PC-3 (cell line): ENCODE data around the gene DOCK4. TPM values are rescaled to one million over a fixed set of nuclear protein-coding genes. Genes with fewer than 3 reads are reported as not detected.

Experiments
- ATAC-seq: fragments of 200-7000 bp; cut with Tn5 transposase; 2 replicates; pipeline ENCODE4 v1.9.1; 2020; ENCODE audit warnings: mild to moderate bottlenecking, moderate library complexity
- BruUV-seq: library from RNA; stranded (reverse); fragments of 400-500 nt; replicated peaks from 2 replicates; lab custom pipeline; 2021; lab: Mats Ljungman, UMichigan
- CTCF ChIA-PET: fragments of 300-600 bp; sonication (Branson Sonifier 250); formaldehyde crosslinking; loops from one replicate; lab custom pipeline; 2022; ENCODE audit warnings: antibody characterized with exemption; lab: Charles Lee
- POLR2A ChIA-PET: fragments of 300-600 bp; sonication (Branson Sonifier 250); formaldehyde crosslinking; loops from one replicate; lab custom pipeline; 2022; ENCODE audit warnings: antibody characterized with exemption; ENCODE audit not compliant: unreplicated experiment; lab: Charles Lee
- DNase-seq: peaks from one replicate; pipeline ENCODE4 v3.0.0-alpha.2; 2015
- H2AFZ ChIP-seq: fragments of 300-600 bp; sonication (generic); 2 replicates; pipeline ENCODE4 v1.6.0; 2016; ENCODE audit warnings: antibody characterized with exemption, low read length
- H3F3A ChIP-seq: fragments of 300-600 bp; sonication (generic); one replicate; pipeline ENCODE4 v1.6.0; 2017; ENCODE audit warnings: antibody characterized with exemption, low read length, control low read depth, mild to moderate bottlenecking; ENCODE audit not compliant: unreplicated experiment
- H3K27ac ChIP-seq: fragments of 300-600 bp; sonication (generic); 2 replicates; pipeline ENCODE4 v1.5.1; 2016; ENCODE audit warnings: mild to moderate bottlenecking, low read length
- H3K27me3 ChIP-seq: fragments of 300-600 bp; sonication (generic); 2 replicates; pipeline ENCODE4 v1.6.1; 2016; ENCODE audit warnings: low read length, mixed read lengths
- H3K36me3 ChIP-seq: fragments of 300-600 bp; sonication (generic); 2 replicates; pipeline ENCODE4 v1.6.1; 2016; ENCODE audit warnings: low read depth, mixed run types, low read length, mixed read lengths
- H3K4me1 ChIP-seq: fragments of 300-600 bp; sonication (generic); 2 replicates; pipeline ENCODE4 v1.5.1; 2016; ENCODE audit warnings: low read length; ENCODE audit not compliant: insufficient read depth
- H3K4me2 ChIP-seq: fragments of 300-600 bp; sonication (generic); 2 replicates; pipeline ENCODE4 v1.6.0; 2016; ENCODE audit warnings: low read length
- H3K4me3 ChIP-seq: fragments of 300-600 bp; sonication (generic); 2 replicates; pipeline ENCODE4 v1.5.1; 2016; ENCODE audit warnings: mild to moderate bottlenecking, low read length, mixed read lengths
- H3K79me2 ChIP-seq: fragments of 300-600 bp; sonication (generic); 2 replicates; pipeline ENCODE4 v1.6.1; 2017; ENCODE audit warnings: low read length, mixed read lengths
- H3K9ac ChIP-seq: fragments of 300-600 bp; sonication (generic); 2 replicates; pipeline ENCODE4 v1.6.0; 2016; ENCODE audit warnings: mild to moderate bottlenecking, low read length
- H3K9me2 ChIP-seq: fragments of 300-600 bp; sonication (generic); replicated peaks from 2 replicates; pipeline ENCODE4 v1.6.1; 2016; ENCODE audit warnings: mixed run types, low read length, mixed read lengths
- H3K9me3 ChIP-seq: fragments of 300-600 bp; sonication (generic); 2 replicates; pipeline ENCODE4 v1.6.1; 2016; ENCODE audit warnings: low read length, mixed read lengths
- H4K20me1 ChIP-seq: fragments of 300-600 bp; sonication (generic); 2 replicates; pipeline ENCODE4 v1.6.1; 2016; ENCODE audit warnings: low read length, mixed read lengths
- CTCF ChIP-seq: fragments of 300-600 bp; sonication (generic); conservative IDR thresholded peaks from 2 replicates; pipeline ENCODE4 v1.5.1; 2017; ENCODE audit warnings: antibody characterized with exemption, low read depth, mild to moderate bottlenecking, low read length
- EZH2 ChIP-seq: fragments of 300-600 bp; sonication (generic); IDR thresholded peaks from one replicate; pipeline ENCODE4 v1.6.1; 2017; ENCODE audit warnings: antibody characterized with exemption, mild to moderate bottlenecking, low read length; ENCODE audit not compliant: unreplicated experiment
- EZH2phosphoT487 ChIP-seq: fragments of 300-600 bp; sonication (generic); IDR thresholded peaks from 2 replicates; pipeline ENCODE4 v1.6.1; 2018; ENCODE audit warnings: mild to moderate bottlenecking, antibody characterized with exemption, low read length, borderline replicate concordance
- intact Hi-C: fragments of 100-400 bp; cut with micrococcal nuclease; formaldehyde crosslinking; loops from 2 replicates; pipeline ENCODE4 v1.9.0; 2023
- total RNA-seq: library from RNA; depleted of rRNA; stranded (reverse); fragments of >200 nt; gene quantifications from 2 replicates; pipeline ENCODE4 v1.2.3, GENCODE V29; 2014

Gene DOCK4
- total RNA-seq, 1 experiment from 2014 or later = 25.4 TPM

DNA sequence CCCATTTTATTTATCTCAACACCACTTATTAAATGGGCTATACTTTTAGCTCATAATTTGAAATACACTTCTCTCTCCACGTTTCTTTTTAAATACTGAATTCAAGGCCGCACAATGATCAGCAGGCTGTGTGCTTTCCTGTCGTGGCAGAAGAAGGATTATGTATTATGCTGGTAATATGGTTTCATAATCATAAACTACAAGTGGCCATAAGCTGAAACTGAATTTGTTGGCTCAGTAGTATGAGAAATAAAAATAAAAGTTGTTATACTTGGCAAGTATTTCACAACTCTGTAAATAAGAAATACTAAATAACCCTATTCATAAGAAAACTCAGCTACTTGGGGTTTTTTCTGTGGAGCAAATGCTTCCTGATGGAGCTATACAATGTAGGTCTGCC lies 313.6 kb downstream of the DOCK4 start:
- CTCF ChIA-PET = no interaction called here
- H3K9me3 ChIP-seq = no peaks in the 10 kb centered on the region
- H3K4me1 ChIP-seq = no peaks in the 10 kb centered on the region
- ATAC-seq (0 out of 2 replicates have a peak, but pooled peaks have one; percentile 20), DNase-seq (no peak)
- no peak overlapping the region for H3K27ac ChIP-seq
- POLR2A ChIA-PET = no interaction called here
- no peaks in the 10 kb centered on the region for H3K9me2 ChIP-seq
- no peak overlapping the region for H2AFZ ChIP-seq
- TF ChIP-seq CTCF = no peak
- no peak for TF ChIP-seq EZH2
- TF ChIP-seq EZH2phosphoT487 = no peak
- no peaks in the 10 kb centered on the region for H3K27me3 ChIP-seq
- no peak overlapping the region for H3K4me3 ChIP-seq
- intact Hi-C loops = no loop called here
- no TSS peak for BruUV-seq
- no peaks in the 10 kb centered on the region for H3K36me3 ChIP-seq
- no peak overlapping the region for H3K9ac ChIP-seq
- H3K4me2 ChIP-seq = no peak overlapping the region
- H4K20me1 ChIP-seq = no peaks in the 10 kb centered on the region
- no peaks in the 10 kb centered on the region for H3K79me2 ChIP-seq
- no peaks in the 10 kb centered on the region for H3F3A ChIP-seq

DNA sequence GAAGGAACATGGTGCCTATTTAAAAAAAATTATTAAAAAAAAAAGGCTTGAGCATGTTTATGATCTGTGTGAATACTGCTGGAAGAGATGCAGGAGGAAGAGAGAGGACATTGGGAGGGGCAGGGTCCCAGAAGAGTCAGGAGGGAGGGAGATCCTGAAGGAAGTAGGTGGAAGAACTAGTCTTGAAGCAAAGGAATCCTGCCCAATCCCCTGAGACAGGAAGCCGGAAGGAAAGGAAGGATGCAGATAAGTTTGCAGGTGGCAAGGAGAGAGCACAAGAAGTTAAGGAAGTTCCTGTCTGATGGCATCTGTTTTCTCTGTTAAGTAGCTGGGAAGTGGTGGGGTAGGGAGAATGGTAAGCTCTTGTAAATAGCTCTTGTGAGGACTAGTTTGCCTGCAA lies 318.5 kb downstream of the DOCK4 start:
- ChIA-PET POLR2A (no interaction called here), CTCF (no interaction called here)
- Histone ChIP-seq H4K20me1 (no peaks in the 10 kb centered on the region), H3F3A (no peaks in the 10 kb centered on the region), H3K4me2 (no peak overlapping the region), H3K4me1 (no peaks in the 10 kb centered on the region), H3K9me3 (no peaks in the 10 kb centered on the region), H3K27ac (no peak overlapping the region), H3K36me3 (no peaks in the 10 kb centered on the region), H3K79me2 (no peaks in the 10 kb centered on the region), H3K9me2 (no peaks in the 10 kb centered on the region), H3K4me3 (no peak overlapping the region), H3K9ac (no peak overlapping the region), H3K27me3 (no peaks in the 10 kb centered on the region), H2AFZ (no peak overlapping the region)
- intact Hi-C loops = no loop called here
- ATAC-seq (no peak), DNase-seq (no peak)
- TF ChIP-seq EZH2 = no peak
- no peak for TF ChIP-seq EZH2phosphoT487
- no peak for TF ChIP-seq CTCF
- no TSS peak for BruUV-seq

DNA sequence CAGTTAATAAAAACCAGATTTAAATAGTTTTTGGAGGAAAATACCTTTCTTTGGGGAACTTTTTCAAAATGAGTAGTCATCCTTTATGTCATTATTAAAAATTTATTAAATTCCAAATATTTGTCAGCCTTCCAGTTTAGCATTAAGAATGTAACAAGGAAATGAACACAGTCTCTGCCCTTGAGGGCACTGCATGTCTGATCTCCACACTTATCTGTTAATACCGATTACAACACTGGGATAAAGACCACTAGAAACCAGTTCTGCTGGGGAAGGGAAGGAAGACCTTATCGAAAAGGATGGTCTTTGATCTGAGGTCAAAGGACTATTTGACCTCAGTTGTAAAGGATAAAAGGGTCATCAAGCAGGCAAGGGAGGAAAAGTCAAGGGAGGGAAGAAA lies 320.0 kb downstream of the DOCK4 start:
- Histone ChIP-seq H3K9me2 (no peaks in the 10 kb centered on the region), H3K79me2 (no peaks in the 10 kb centered on the region), H4K20me1 (no peaks in the 10 kb centered on the region), H3K4me1 (no peaks in the 10 kb centered on the region), H3K27ac (no peak overlapping the region), H2AFZ (no peak overlapping the region), H3K36me3 (no peaks in the 10 kb centered on the region), H3K4me2 (no peak overlapping the region), H3F3A (no peaks in the 10 kb centered on the region), H3K27me3 (no peaks in the 10 kb centered on the region), H3K9me3 (no peaks in the 10 kb centered on the region), H3K9ac (no peak overlapping the region), H3K4me3 (no peak overlapping the region)
- intact Hi-C loops = no loop called here
- no peak for TF ChIP-seq EZH2
- TF ChIP-seq EZH2phosphoT487 = no peak
- no peak for TF ChIP-seq CTCF
- DNase-seq (no peak), ATAC-seq (no peak)
- ChIA-PET POLR2A (no interaction called here), CTCF (no interaction called here)
- BruUV-seq = no TSS peak
